BJ (cell line): Measurements from ENCODE around the gene ZNF716. TPM values are rescaled to one million over a fixed set of nuclear protein-coding genes. Genes with fewer than 3 reads are reported as not detected.

Source experiments
- CTCF ChIA-PET: fragments of 350-600 bp; formaldehyde crosslinking; extraction: SDS; loops from one replicate; lab custom pipeline; 2021; ENCODE audit warnings: antibody characterized with exemption, inconsistent platforms; lab: Yijun Ruan, JAX
- POLR2A ChIA-PET: fragments of 300-600 bp; sonication (Branson Sonifier 250); formaldehyde crosslinking; extraction: SDS; loops from one replicate; lab custom pipeline; 2021; ENCODE audit warnings: antibody characterized with exemption; lab: Charles Lee
- DNase-seq: peaks from one replicate; pipeline ENCODE4 v3.0.0-alpha.2; 2011; ENCODE audit warnings: low read depth
- H3K27me3 ChIP-seq: 2 replicates; pipeline ENCODE4 v1.6.0; 2011; ENCODE audit warnings: low read length; ENCODE audit not compliant: control insufficient read depth, insufficient read depth
- H3K36me3 ChIP-seq: 2 replicates; pipeline ENCODE4 v1.5.1; 2011; ENCODE audit warnings: low read length; ENCODE audit not compliant: control insufficient read depth, insufficient read depth
- H3K4me3 ChIP-seq: 2 replicates; pipeline ENCODE4 v1.5.1; 2011; ENCODE audit warnings: low read depth, mild to moderate bottlenecking, control low read depth, low read length
- CTCF ChIP-seq: IDR thresholded peaks from 2 replicates; pipeline ENCODE4 v1.5.1; 2011; ENCODE audit warnings: low read depth, mild to moderate bottlenecking, control low read depth, inconsistent platforms, low read length, moderate library complexity; ENCODE audit not compliant: insufficient read depth
- polyA plus RNA-seq: library from polyadenylated mRNA; depleted of rRNA; stranded (reverse); fragments of >200 nt; gene quantifications from 2 replicates; pipeline ENCODE4 v1.2.3, GENCODE V29; 2011

ZNF716 gene
- polyA plus RNA-seq, 1 experiment, result not detected

- H3K27me3 ChIP-seq, result no peaks in the 10 kb centered on the region
- CTCF ChIA-PET, result no interaction called here
- no peak for DNase-seq
- POLR2A ChIA-PET, result no interaction called here
- H3K36me3 ChIP-seq, result no peaks in the 10 kb centered on the region
- no peak for TF ChIP-seq CTCF
- H3K4me3 ChIP-seq, result no peak overlapping the region
Measured at GRCh38 chr7:57414415-57414814, 35.6 kb upstream of the ZNF716 start.

DNA sequence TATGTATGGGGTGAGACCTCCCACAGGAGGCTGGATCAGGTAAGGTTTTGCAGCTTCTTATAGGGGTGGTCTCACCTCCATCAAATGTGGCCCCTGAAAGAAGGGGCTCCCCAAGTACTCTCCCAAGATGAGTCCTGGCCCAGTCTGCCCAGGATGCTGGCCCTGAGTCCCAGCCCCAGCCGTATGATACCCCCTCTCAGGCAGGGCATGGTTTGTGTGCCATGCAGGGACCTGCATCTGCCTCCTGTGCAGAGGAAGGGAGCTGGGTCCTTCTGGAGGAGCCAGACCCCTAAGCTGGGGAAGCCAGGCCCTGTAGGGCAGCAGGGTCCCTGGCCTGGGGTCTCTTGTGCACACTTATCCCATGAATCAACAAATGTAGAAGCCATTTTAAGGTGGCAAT lies 35.1 kb upstream of the ZNF716 start:
- CTCF ChIA-PET, result no interaction called here

GRCh38 chr7:57415326-57415725 lies 34.7 kb upstream of the ZNF716 start:
- no peak for DNase-seq
- POLR2A ChIA-PET, result no interaction called here
- Histone ChIP-seq H3K4me3 (no peak overlapping the region), H3K36me3 (no peaks in the 10 kb centered on the region), H3K27me3 (no peaks in the 10 kb centered on the region)
- CTCF ChIA-PET, result no interaction called here
- TF ChIP-seq CTCF, result no peak

More for the DNA sequence above, 35.1 kb upstream of the ZNF716 start:
- no peaks in the 10 kb centered on the region for H3K36me3 ChIP-seq
- TF ChIP-seq CTCF, result no peak
- H3K4me3 ChIP-seq, result no peak overlapping the region
- H3K27me3 ChIP-seq, result no peaks in the 10 kb centered on the region
- POLR2A ChIA-PET, result no interaction called here
- no peak for DNase-seq

DNA sequence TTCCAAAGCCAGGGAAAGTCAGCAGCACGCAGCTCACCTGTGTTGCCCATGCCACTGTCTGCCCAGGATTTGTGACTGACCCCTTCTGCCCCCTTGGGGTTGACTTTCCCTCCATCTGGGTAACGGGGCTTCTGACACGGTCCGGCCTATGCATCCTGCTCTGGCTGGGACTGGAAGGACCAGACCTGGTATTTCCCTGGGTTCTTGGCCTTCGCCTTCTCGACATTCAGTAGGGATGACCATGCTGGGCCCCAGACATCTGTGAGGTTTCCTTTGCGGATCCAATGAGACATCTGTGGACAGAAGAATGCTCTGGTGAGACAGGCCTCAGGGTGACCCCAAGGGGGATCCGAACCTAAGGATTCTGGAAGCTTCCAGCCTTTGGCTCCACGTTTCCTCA lies 34.2 kb upstream of the ZNF716 start:
- TF ChIP-seq CTCF, result no peak
- DNase-seq, result no peak

GRCh38 chr7:57416601-57417358 lies 33.2 kb upstream of the ZNF716 start:
- no peak for TF ChIP-seq CTCF
- Histone ChIP-seq H3K4me3 (no peak overlapping the region), H3K36me3 (no peaks in the 10 kb centered on the region), H3K27me3 (no peaks in the 10 kb centered on the region)
- ChIA-PET POLR2A (no interaction called here), CTCF (no interaction called here)
- no peak for DNase-seq

More for the DNA sequence above, 34.2 kb upstream of the ZNF716 start:
- POLR2A ChIA-PET, result no interaction called here
- no peaks in the 10 kb centered on the region for H3K27me3 ChIP-seq
- no peak overlapping the region for H3K4me3 ChIP-seq
- no peaks in the 10 kb centered on the region for H3K36me3 ChIP-seq
- CTCF ChIA-PET, result no interaction called here
